RWPE1 (cell line): ENCODE measurements around the gene MMP28.
A peak's percentile ranks its signal among the peaks of the same experiment; 100 is the strongest.

ENCODE experiments used
- CTCF ChIA-PET: fragments of 350-600 bp; sonication (Branson Sonifier 250); formaldehyde crosslinking; extraction: SDS; loops from one replicate; lab custom pipeline; 2021; lab: Yijun Ruan, JAX
- POLR2A ChIA-PET: fragments of 400-600 bp; formaldehyde crosslinking; extraction: SDS; loops from one replicate; lab custom pipeline; 2020; ENCODE audit warnings: antibody characterized with exemption; ENCODE audit not compliant: low non-redundant PET; lab: Yijun Ruan, JAX
- DNase-seq: peaks from one replicate; pipeline ENCODE4 v3.0.0; 2012; ENCODE audit warnings: low spot score
- H3K27ac ChIP-seq: fragments of 450-650 bp; 2 replicates; pipeline ENCODE4 v1.5.1; 2017
- CTCF ChIP-seq: fragments of 450-650 bp; conservative IDR thresholded peaks from 2 replicates; pipeline ENCODE4 v1.5.1; 2017; ENCODE audit warnings: low read depth, mild to moderate bottlenecking

MMP28 gene

DNA sequence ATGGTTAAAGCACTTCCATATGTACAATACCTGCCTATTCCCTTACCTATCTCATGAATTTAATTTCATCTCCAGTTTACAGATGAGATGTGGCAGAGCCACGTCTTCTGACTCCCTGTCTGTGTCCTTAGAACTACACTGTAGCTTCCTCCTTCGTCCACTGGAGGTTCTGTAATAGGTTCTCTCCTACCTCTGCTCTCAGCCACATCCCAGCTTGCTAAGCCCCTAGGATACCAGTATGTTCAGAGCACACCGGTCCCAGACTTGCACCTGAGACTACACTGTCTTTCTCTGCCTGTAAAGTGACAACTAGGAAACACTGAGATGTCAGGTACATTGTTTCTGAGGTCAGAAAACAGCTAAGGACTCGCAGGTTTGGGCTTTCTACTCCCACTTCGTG is 67.8 kb downstream of the MMP28 start:
- ChIA-PET POLR2A (no interaction called here), CTCF (interaction anchor here (0.5 to 2.4 kb wide), 2 partner anchors 10 to 115 kb away, joined by 3 to 7 read pairs; no protein-coding TSS in a partner anchor)
- no peak overlapping the region for H3K27ac ChIP-seq
- no peak for TF ChIP-seq CTCF
- DNase-seq, result no peak

DNA sequence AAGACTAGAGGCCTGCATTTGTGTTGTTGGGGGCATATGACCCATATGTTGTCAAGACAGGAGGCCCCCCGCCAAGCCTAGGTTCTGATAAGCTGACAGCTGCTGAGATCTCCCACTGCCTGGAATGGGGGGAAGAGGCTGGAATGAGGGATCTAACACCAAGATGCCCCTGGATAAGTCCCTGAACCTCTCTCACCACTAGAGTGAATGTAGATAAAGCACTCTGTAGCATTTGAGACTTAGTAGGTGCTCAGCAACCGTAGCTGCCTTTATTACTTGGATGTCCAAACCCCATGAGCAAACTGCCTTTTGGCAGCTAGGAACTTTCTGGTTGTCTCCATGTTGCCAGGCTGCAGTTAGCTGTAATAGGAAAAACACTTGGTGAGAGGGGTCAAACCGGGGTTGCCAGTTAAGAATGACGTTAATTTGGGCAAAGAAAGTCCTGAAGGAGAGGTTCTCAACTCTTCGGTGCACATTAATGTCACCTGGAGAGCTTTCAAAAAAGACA is 68.4 kb downstream of the MMP28 start:
- no peak for TF ChIP-seq CTCF
- no peak for DNase-seq
- peak overlapping the region; percentile 50 for H3K27ac ChIP-seq
- POLR2A ChIA-PET, result no interaction called here
- CTCF ChIA-PET, result interaction anchor here (0.5 to 2.4 kb wide), 3 partner anchors 9 to 258 kb away, joined by 3 to 7 read pairs (median 3); no protein-coding TSS in a partner anchor

DNA sequence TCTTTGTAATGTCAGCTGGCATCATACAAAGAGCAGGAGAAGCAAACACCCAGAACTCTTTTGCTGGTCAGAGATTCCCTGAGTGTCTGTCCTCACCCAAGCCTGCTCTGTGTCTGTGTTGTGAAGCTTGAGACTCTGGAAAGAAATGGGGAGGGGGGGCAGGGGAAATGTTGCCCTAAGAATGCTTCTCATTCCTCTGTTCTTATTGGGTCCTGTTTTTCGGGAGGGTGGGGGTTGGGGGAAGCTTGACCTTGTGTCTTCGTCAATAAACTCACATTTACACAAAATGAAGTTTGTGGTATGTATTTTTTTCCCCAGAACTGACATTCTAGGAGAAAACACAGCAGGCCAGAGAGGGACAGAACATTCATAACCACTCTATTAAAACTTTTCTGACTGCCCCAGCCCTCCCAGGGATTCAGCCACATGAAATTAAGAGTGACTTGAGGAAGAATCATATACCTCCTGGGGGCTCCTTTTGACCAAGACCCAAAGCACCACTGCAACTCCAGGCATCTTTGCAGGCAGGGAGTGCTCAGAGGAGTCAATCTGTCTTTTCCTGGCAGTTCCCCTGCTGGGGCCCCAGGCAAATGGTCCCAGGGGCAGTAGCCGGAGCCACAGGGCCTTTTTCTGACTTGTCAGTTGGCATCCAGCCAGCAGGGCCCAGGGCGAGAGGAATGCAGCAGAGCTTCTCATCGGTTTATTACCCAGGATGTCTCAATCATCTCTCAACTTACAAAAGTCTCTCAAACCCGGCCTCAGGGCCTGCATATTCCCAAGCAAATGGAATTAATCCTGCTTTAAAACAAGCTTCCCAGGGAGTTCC is 69.1 kb downstream of the MMP28 start:
- ChIA-PET POLR2A (no interaction called here), CTCF (interaction anchor here (0.6 to 2.4 kb wide), 5 partner anchors 9 to 257 kb away, joined by 3 to 7 read pairs (median 3); no protein-coding TSS in a partner anchor)
- H3K27ac ChIP-seq, result peak overlapping the region; percentile 50

GRCh38 chr17:35725802-35726126 is 69.7 kb downstream of the MMP28 start:
- no peak for TF ChIP-seq CTCF
- no peak overlapping the region for H3K27ac ChIP-seq
- POLR2A ChIA-PET, result no interaction called here
- no peak for DNase-seq
- CTCF ChIA-PET, result interaction anchor here (0.6 to 1.3 kb wide), 3 partner anchors 22 to 129 kb away, joined by 3 to 4 read pairs (median 3); no protein-coding TSS in a partner anchor

More for the DNA sequence above, 69.1 kb downstream of the MMP28 start:
- TF ChIP-seq CTCF, result no peak
- peak; percentile 71 for DNase-seq

- CTCF ChIA-PET, result interaction anchor here (1.1 kb wide), 1 partner anchor 128 kb away, joined by 3 read pairs; no protein-coding TSS in a partner anchor
Measured at GRCh38 chr17:35725058-35725457, 70.4 kb downstream of the MMP28 start.

More at GRCh38 chr17:35725058-35725457, 70.4 kb downstream of the MMP28 start:
- no peak for DNase-seq
- no peak for TF ChIP-seq CTCF
- H3K27ac ChIP-seq, result no peak overlapping the region
- POLR2A ChIA-PET, result no interaction called here
